Uterus (tissue), 4 donors: Measurements from ENCODE around the gene NR3C2. TPM values are rescaled to one million over a fixed set of nuclear protein-coding genes. Genes with fewer than 3 reads are reported as not detected.

Source experiments
- DNase-seq, 2 donors: peaks; one replicate each; pipeline ENCODE4 v3.0.0-alpha.2; 2019 to 2020
- H3K27ac ChIP-seq, 2 donors: fragments of 200-600 bp; sonication (generic); 1 replicate in 1 of 2; 2 replicates in 1 of 2; pipeline ENCODE4 v1.5.1; 2016 to 2018
- H3K27me3 ChIP-seq, 2 donors: fragments of 200-600 bp; sonication (generic); one replicate each; pipeline ENCODE4 v1.5.1; 2018 to 2019; ENCODE audit warnings: control low read depth in 1 of 2
- H3K36me3 ChIP-seq, 2 donors: fragments of 200-600 bp; sonication (generic); one replicate each; pipeline ENCODE4 v1.5.1; 2019; ENCODE audit warnings: control low read depth in 1 of 2
- H3K4me1 ChIP-seq, 2 donors: fragments of 200-600 bp; sonication (generic); one replicate each; pipeline ENCODE4 v1.5.1; 2018 to 2019; ENCODE audit warnings: control low read depth in 1 of 2
- H3K4me3 ChIP-seq, 2 donors: fragments of 200-600 bp; sonication (generic); 1 replicate in 1 of 2; 2 replicates in 1 of 2; pipeline ENCODE4 v1.5.1; 2018 to 2019; ENCODE audit warnings: mild to moderate bottlenecking in 1 of 2
- H3K9me3 ChIP-seq, 2 donors: fragments of 200-600 bp; sonication (generic); one replicate each; pipeline ENCODE4 v1.5.1; 2019; ENCODE audit warnings: control low read depth in 1 of 2
- CTCF ChIP-seq, 4 experiments: fragments of 200-600 bp in 2 of 4; fragments of 450-650 bp in 2 of 4; sonication (generic) in 2 of 4; IDR thresholded peaks; one replicate each; pipeline ENCODE4 v1.5.1; 2016 to 2019; ENCODE audit warnings: antibody characterized with exemption in 4 of 4, mild to moderate bottlenecking in 2 of 4, moderate library complexity in 1 of 4
- POLR2A ChIP-seq, 2 donors: fragments of 450-650 bp; IDR thresholded peaks; one replicate each; pipeline ENCODE4 v1.6.1; 2016; ENCODE audit warnings: antibody characterized with exemption in 2 of 2, mild to moderate bottlenecking in 1 of 2, moderate library complexity in 1 of 2
- intact Hi-C: fragments of 100-400 bp; cut with DNase I; formaldehyde crosslinking; loops from one replicate; pipeline ENCODE4 v1.15.1; 2023; ENCODE audit warnings: low total_unique reads
- total RNA-seq, 4 donors: library from RNA; depleted of rRNA in 3 of 4; stranded (reverse); fragments of >200 nt in 3 of 4; gene quantifications; one replicate each; pipeline versions ENCODE4 v1.1.0 to v1.2.4, GENCODE V29; 2014 to 2023
- donor health status: DM: yes; HTN: yes; CAD: no.

The NR3C2 gene
- total RNA-seq, 4 donors from 2014 or later: 10.0 to 46.7 (median 12.5) TPM

- H3K27me3 ChIP-seq: no peaks in the 10 kb centered on the region
- intact Hi-C loops: no loop called here
Observed at GRCh38 chr4:148225639-148226038, 216.6 kb downstream of the NR3C2 start.

GRCh38 chr4:148224476-148224875 lies 217.7 kb downstream of the NR3C2 start:
- TF ChIP-seq CTCF (IDR thresholded peaks at IDR 0.05) (no peak), POLR2A (IDR thresholded peaks at IDR 0.05) (no peak)
- Histone ChIP-seq H3K4me3 (no peak overlapping the region), H3K9me3 (no peaks in the 10 kb centered on the region), H3K27me3 (no peaks in the 10 kb centered on the region), H3K27ac (no peak overlapping the region), H3K36me3 (no peaks in the 10 kb centered on the region), H3K4me1 (no peaks in the 10 kb centered on the region)
- no peak for DNase-seq
- intact Hi-C loops: no loop called here

More at GRCh38 chr4:148225639-148226038, 216.6 kb downstream of the NR3C2 start:
- no peak overlapping the region for H3K4me3 ChIP-seq
- no peaks in the 10 kb centered on the region for H3K36me3 ChIP-seq
- H3K27ac ChIP-seq: no peak overlapping the region
- H3K9me3 ChIP-seq: no peaks in the 10 kb centered on the region
- TF ChIP-seq CTCF (IDR thresholded peaks at IDR 0.05) (no peak), POLR2A (IDR thresholded peaks at IDR 0.05) (no peak)
- no peak for DNase-seq
- no peaks in the 10 kb centered on the region for H3K4me1 ChIP-seq

GRCh38 chr4:148222991-148223660 lies 219.1 kb downstream of the NR3C2 start:
- no peaks in the 10 kb centered on the region for H3K36me3 ChIP-seq
- intact Hi-C loops: no loop called here
- no peaks in the 10 kb centered on the region for H3K9me3 ChIP-seq
- DNase-seq: no peak
- no peak overlapping the region for H3K4me3 ChIP-seq
- no peaks in the 10 kb centered on the region for H3K4me1 ChIP-seq
- H3K27ac ChIP-seq: no peak overlapping the region
- no peaks in the 10 kb centered on the region for H3K27me3 ChIP-seq
- TF ChIP-seq POLR2A (IDR thresholded peaks at IDR 0.05) (no peak), CTCF (IDR thresholded peaks at IDR 0.05) (no peak)

- H3K4me1 ChIP-seq: no peaks in the 10 kb centered on the region
- no peaks in the 10 kb centered on the region for H3K27me3 ChIP-seq
- no peaks in the 10 kb centered on the region for H3K9me3 ChIP-seq
- no peaks in the 10 kb centered on the region for H3K36me3 ChIP-seq
- intact Hi-C loops: no loop called here
- no peak overlapping the region for H3K27ac ChIP-seq
- no peak overlapping the region for H3K4me3 ChIP-seq
- TF ChIP-seq CTCF (IDR thresholded peaks at IDR 0.05): no peak
- TF ChIP-seq POLR2A (IDR thresholded peaks at IDR 0.05): no peak
- DNase-seq: no peak
Observed at GRCh38 chr4:148216866-148217814, 225.1 kb downstream of the NR3C2 start.

GRCh38 chr4:148216321-148216720 lies 225.9 kb downstream of the NR3C2 start:
- TF ChIP-seq POLR2A (IDR thresholded peaks at IDR 0.05) (no peak), CTCF (IDR thresholded peaks at IDR 0.05) (no peak)
- Histone ChIP-seq H3K4me1 (no peaks in the 10 kb centered on the region), H3K9me3 (no peaks in the 10 kb centered on the region), H3K27me3 (no peaks in the 10 kb centered on the region), H3K36me3 (no peaks in the 10 kb centered on the region), H3K27ac (no peak overlapping the region), H3K4me3 (no peak overlapping the region)
- intact Hi-C loops: no loop called here
- DNase-seq: no peak
